Stimulated activated CD4-positive, alpha-beta T cell treated with anti-CD3 and anti-CD28 coated beads, Interleukin-2, amount 100 ng/mL, for 4 hours (primary cell): ENCODE results near the gene LRRC8D.

Experiments used
- DNase-seq: peaks from one replicate; pipeline ENCODE4 v3.0.0-alpha.2; 2020; ENCODE audit warnings: low read depth

The LRRC8D gene

GRCh38 chr1:89870998-89871397, 50.2 kb downstream of the LRRC8D start:
- DNase-seq, result no peak

GRCh38 chr1:89871768-89872473, 51.1 kb downstream of the LRRC8D start:
- no peak for DNase-seq

GRCh38 chr1:89872567-89872966, 51.7 kb downstream of the LRRC8D start:
- no peak for DNase-seq

GRCh38 chr1:89873288-89873687, 52.5 kb downstream of the LRRC8D start:
- DNase-seq, result no peak

GRCh38 chr1:89873770-89874169, 52.9 kb downstream of the LRRC8D start:
- DNase-seq, result no peak

DNA sequence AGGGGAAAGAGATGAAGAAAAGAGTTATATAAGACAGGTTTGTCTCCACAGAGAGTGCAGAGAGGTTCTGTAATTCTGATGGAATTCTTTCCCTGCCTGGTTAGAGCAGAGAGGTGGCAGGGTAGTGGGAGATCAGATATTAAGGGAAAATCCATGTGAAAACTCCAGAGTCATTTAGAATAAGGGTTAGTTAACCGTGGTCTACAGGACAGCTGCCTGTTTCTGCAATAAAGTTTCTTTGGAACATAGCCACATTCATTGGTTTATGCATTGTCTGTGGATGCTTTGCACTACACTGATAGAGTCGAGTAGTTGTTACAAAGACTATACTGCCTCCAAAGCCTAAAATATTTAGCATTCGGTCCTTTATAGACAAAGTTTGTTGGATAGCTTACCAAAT, 55.6 kb downstream of the LRRC8D start:
- DNase-seq, result no peak

- no peak for DNase-seq
Measured at GRCh38 chr1:89877756-89878155, 56.9 kb downstream of the LRRC8D start.

DNA sequence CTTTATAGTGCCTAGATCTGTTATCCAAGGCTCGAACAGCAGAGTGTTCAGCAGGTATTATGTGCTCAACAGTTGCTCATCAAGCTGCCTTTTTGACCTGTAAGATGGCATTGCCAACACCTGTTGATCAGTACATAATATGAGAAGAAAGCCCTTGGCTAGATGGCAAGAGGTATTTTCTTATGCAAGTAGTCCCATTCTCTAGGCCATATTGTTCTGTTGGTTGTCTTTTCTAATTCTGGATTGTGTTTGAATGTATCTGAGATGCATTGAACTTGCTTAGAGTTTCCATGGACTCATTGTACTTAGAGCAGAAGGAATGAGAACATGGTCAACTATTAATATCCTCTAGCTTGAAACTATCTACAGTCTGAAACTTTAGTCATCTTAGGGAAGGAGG, 57.4 kb downstream of the LRRC8D start:
- DNase-seq, result no peak

DNA sequence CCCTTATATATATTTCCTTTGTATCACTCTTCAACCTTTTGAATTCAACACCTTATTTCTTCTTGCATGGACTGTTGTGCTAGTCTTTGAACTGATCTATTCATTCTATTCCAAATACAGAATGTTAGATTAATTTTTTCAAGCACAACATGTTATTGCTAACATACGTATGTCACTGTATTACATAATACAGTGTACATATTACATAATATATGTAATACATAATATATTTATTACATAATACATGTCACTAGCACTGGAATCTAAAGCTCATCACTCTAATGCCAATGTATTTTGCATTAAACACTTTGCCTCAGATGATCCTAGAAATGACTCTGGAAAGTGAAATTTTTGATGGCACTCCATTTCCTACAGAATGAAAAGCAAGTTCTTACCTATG, 59.8 kb downstream of the LRRC8D start:
- DNase-seq, result no peak

GRCh38 chr1:89881415-89882058, 60.7 kb downstream of the LRRC8D start:
- no peak for DNase-seq

DNA sequence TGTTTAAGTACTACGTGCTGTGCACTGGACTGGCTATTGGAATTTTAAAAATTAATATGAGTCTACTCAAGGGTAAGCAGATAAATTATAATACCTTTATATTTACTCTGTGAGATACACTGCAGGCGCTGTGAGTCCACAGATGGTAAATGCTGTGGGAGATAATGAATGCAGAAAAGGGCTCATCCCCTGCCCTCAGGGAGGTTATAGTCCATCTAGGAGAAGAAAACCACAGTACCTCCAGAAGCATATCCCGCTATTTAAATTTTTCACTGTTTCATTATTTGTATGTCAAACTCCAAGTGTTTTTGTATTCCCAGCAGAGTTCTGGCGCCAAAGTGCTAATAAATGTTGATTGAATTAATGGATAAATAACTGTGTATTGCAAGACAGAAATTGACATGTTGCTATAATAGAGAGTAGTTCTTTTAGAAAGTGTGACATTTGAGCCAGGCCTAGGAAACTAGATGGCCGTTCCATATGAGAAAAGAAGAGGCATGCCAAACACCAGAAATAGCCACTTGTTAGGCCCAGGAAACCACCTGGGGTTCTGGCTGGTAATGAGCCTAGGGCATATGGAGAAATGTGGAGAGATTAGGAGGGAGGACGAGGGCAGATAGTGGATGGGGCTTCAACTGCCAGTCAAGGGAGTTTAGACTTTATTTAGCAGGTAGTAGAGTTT, 61.7 kb downstream of the LRRC8D start:
- no peak for DNase-seq

DNA sequence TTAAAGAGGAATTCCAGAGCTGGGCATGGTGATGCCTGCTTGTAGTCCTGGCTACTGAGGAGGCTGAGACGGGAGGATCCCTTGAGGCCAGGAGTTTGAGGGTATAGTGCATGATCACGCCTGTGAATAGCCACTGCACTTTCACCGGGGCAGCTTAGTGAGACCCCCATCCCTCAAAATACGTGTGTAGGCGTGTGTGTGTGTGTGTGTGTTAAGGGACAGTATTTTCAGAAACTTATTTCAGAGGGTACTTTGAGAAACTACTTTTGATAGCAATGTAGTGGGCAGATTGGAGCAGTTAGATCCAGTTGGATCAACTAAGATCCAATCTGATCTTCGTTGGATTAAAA, 62.2 kb downstream of the LRRC8D start:
- DNase-seq, result no peak

- no peak for DNase-seq
Measured at GRCh38 chr1:89884718-89885596, 64.1 kb downstream of the LRRC8D start.

GRCh38 chr1:89887270-89887669, 66.4 kb downstream of the LRRC8D start:
- DNase-seq, result no peak

DNA sequence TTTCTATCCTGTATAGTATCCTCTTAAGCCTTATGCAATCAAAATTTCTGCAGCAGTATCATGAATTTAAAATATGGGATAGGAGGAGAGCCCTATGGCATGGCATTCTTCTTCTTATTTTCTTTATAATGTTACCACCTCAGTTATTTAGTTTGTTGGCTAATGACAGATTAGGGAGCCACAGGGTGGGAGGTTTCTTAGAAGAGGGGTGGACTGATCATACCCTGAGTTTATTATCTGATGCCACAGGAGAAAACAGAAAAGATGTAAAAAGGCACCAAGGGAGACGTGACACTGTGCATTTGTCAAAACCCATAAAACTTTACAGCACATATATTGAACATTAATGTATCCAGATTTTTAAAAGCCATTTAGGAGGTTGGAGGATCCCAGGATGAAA, 66.9 kb downstream of the LRRC8D start:
- DNase-seq, result no peak

DNA sequence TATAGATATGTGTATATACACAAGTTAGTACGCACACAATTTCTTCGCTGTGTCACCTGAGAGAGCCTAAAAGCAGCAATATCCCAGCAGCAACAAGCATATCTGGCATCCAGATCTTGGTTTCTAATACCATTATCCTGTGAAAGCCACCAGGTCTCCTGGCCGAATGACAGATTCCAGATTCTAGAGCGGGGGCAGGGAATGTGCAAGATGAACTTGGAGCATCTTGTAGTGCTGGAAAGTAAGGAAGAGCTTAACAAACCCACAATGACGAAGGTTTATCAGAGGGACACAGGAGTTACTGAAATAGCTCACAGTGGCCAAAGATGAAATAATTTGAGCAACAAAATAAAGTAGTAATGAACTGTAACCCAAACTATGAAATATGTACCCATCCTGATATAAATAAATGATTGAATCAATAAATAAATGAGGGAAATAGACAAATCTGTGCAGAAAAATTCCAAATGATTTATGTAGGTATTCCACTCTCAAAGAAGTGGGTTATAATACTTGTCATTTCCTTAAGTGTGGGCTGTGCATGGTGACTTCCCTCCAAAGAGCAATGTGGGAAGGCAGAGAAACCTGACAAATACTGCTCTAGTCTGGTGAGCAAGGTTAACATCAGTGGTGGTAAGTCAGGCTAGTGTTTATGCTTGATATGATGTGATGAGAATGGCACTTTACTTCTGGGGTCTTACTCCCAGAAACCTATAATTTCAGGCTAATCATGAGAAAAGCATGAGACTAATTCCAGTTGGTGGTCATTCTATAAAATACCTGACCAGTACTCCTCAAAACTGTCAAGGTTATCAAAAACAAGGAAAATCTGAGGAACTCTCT, 67.9 kb downstream of the LRRC8D start:
- DNase-seq, result no peak

GRCh38 chr1:89889323-89889615, 68.4 kb downstream of the LRRC8D start:
- no peak for DNase-seq

DNA sequence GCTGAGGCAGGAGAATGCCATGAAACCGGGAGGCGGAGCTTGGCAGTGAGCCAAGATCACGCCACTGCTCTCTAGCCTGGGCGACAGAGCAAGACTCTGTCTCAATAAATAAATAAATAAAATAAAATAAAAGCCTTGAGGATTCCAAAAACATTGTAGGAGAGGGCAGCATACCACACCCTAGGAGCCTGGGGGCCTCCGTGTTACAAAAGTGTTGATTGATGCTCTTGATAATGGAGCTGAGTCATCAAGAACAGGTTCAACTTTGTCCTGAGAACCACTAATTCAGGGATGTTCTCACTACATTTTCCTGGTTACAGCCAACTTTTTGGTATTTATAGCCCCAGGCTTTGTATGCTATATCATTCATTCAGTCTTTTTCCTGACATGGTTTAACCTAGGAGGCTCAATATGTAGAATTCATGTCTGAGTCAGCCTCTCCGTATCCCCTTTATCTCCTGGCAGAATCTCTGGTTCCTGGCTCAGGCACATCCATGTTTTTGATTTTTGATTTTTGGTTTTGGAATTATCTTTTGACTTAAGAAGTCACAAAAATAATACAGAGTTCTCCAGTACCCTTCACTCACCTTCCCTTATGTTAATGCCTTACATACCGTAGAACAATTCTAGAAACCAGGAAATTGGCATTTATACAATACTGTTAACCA, 69.4 kb downstream of the LRRC8D start:
- DNase-seq, result no peak

DNA sequence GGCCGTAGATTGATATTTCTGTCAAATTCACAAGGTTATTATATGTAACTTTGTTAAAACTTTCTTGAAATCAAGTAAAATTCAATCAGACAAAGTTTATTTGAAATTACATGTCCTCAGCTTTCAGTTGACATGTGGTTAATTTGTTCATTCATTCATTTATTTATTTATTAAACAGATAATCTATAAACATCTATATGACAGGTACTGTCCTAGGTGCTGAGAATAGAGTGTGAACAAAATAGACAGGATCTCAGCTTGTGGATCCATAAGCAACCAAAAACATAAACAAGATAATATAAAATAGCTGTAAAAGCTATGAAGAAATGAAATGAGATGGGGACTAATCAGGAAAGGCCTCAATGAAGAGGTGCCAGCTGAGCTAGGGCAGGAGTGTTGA, 72.0 kb downstream of the LRRC8D start:
- DNase-seq, result no peak

DNA sequence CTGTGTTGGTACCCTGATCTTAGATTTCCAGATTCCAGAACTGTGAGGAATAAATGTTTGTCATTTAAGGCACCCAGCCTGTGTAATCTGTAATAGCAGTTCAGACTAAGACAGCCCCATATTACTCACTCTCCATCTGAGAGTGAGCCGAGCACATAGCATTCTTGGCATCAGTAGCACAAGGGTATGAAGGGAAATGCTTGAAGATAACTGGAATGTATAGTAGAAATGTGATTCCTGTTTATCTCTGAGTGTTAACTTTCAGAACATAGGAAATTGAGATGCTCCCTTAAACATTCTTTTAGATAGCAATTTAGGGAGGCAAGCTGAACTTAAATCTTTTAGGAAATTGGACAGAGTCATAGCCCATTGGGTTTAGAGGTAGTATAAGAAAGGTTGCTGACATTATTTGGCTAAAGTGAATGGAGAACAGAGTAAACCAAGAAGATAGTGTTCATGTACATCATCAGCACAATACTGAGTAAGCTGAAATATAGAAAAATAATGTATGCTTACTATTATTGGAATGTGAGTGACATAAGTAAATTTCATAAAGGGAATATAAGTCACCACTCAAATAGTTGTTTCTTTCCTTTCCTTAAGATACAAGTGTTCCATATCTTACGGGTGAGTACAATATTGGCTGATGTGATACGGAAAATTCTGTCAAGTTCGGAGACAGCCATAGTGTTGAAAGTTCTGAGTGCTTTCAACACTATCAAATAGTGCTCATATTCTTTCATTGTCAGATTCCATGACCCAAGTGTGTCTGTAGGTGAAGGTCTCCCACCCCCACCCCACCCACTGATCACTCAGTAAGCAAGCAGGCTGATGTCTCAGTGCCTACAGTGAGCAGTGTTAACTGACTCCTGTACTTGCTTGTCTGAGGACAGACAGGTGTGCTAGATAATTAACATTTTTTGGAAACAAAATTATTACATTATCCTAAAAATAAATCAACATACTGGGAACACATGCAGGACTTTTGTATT, 73.7 kb downstream of the LRRC8D start:
- no peak for DNase-seq
